Gastrocnemius medialis (tissue), 4 donors: ENCODE results near the gene SEC23A. TPM values are rescaled to one million over a fixed set of nuclear protein-coding genes. Genes with fewer than 3 reads are reported as not detected.
"Not testable (repeated sequence)": the region's sequence is repeated elsewhere in the genome, so short reads cannot be mapped to it uniquely, and the experiment has no call there.

Experiments
- ATAC-seq, 2 donors: fragments of 150-250 bp; one replicate each; pipeline ENCODE4 v1.9.1; 2016
- DNase-seq, 2 donors: peaks; one replicate each; pipeline ENCODE4 v3.0.0-alpha.2; 2019
- H3K27ac ChIP-seq, 4 donors: fragments of 200-600 bp; sonication (generic); 1 replicate in 1 of 4; 2 replicates in 3 of 4; pipeline ENCODE4 v1.5.1; 2016 to 2018; ENCODE audit warnings: mild to moderate bottlenecking in 2 of 4, moderate library complexity in 1 of 4
- H3K27me3 ChIP-seq, 3 donors: fragments of 200-600 bp; sonication (generic) in 2 of 3; 1 replicate in 1 of 3; 2 replicates in 2 of 3; pipeline versions ENCODE4 v1.5.1 to v1.6.0; 2016 to 2019; ENCODE audit warnings: mild to moderate bottlenecking in 1 of 3, moderate library complexity in 1 of 3
- H3K36me3 ChIP-seq, 2 donors: fragments of 200-600 bp; sonication (generic) in 1 of 2; one replicate each; pipeline ENCODE4 v1.5.1; 2017 to 2018
- H3K4me1 ChIP-seq, 2 donors: fragments of 200-600 bp; sonication (generic) in 1 of 2; one replicate each; pipeline ENCODE4 v1.5.1; 2016 to 2017; ENCODE audit warnings: mild to moderate bottlenecking in 2 of 2
- H3K4me3 ChIP-seq, 4 donors: fragments of 200-600 bp; sonication (generic) in 3 of 4; 1 replicate in 1 of 4; 2 replicates in 3 of 4; pipeline ENCODE4 v1.5.1; 2016 to 2019; ENCODE audit warnings: mild to moderate bottlenecking in 2 of 4
- H3K9me3 ChIP-seq, 3 donors: fragments of 200-600 bp; sonication (generic) in 2 of 3; 1 replicate in 1 of 3; 2 replicates in 2 of 3; pipeline ENCODE4 v1.5.1; 2016 to 2019
- CTCF ChIP-seq, 5 experiments: fragments of 450-650 bp in 3 of 5; fragments of 200-600 bp in 2 of 5; sonication (generic) in 2 of 5; IDR thresholded peaks in 4 of 5; conservative IDR thresholded peaks in 1 of 5; 1 replicate in 4 of 5; 2 replicates in 1 of 5; pipeline ENCODE4 v1.5.1; 2016 to 2019; ENCODE audit warnings: antibody characterized with exemption in 5 of 5, mild to moderate bottlenecking in 3 of 5, moderate library complexity in 3 of 5
- POLR2A ChIP-seq, 2 donors: fragments of 450-650 bp; IDR thresholded peaks; one replicate each; pipeline ENCODE4 v1.6.1; 2017; ENCODE audit warnings: antibody characterized with exemption in 2 of 2, mild to moderate bottlenecking in 2 of 2, moderate library complexity in 2 of 2
- in situ Hi-C, 4 donors: fragments of 200-750 bp; cut with MboI; loops; one replicate each; pipeline versions ENCODE4 v1.15.0 to v1.8.0; 2017; ENCODE audit warnings: low sequenced_read_pairs in 4 of 4
- intact Hi-C: fragments of 100-400 bp; cut with DNase I; formaldehyde crosslinking; loops from one replicate; pipeline ENCODE4 v1.15.1; 2023; ENCODE audit warnings: low total_unique reads
- total RNA-seq, 4 donors: library from RNA; depleted of rRNA; stranded (reverse); fragments of >200 nt; gene quantifications; one replicate each; pipeline versions ENCODE4 v1.1.0 to v1.2.3, GENCODE V29; 2016

The SEC23A gene
- total RNA-seq, 4 donors from 2014 or later: 79.9 to 183 (median 93.9) TPM

GRCh38 chr14:39102265-39102968 is 618 bp downstream of the SEC23A start:
- TF ChIP-seq CTCF (IDR thresholded peaks at IDR 0.05 in 4 of 5, conservative IDR thresholded peaks at IDR 0.05 in 1 of 5): no peak
- no peak for TF ChIP-seq POLR2A (IDR thresholded peaks at IDR 0.05)
- H3K4me1 ChIP-seq: peaks cover 10 to 23% of the 10 kb centered on the region in 2 donors
- H3K9me3 ChIP-seq: no peaks in the 10 kb centered on the region
- intact Hi-C loops: loop anchor here (2.0 kb wide), 2 partner anchors 266 to 330 kb away; partner anchors contain the start of gene FBXO33
- H3K27ac ChIP-seq: peak overlapping the region; percentile 84 to 97 (median 95)
- peak in 1 of 2 donors; percentile 17 for DNase-seq
- in situ Hi-C loops: no loop called here
- H3K36me3 ChIP-seq: no peaks in the 10 kb centered on the region
- peak overlapping the region; percentile 69 to 88 (median 77) for H3K4me3 ChIP-seq
- no peaks in the 10 kb centered on the region for H3K27me3 ChIP-seq
- ATAC-seq: peak; percentile 35 to 48

- no peak overlapping the region for H3K27ac ChIP-seq
- in situ Hi-C loops: no loop called here
- TF ChIP-seq POLR2A (IDR thresholded peaks at IDR 0.05) (no peak), CTCF (IDR thresholded peaks at IDR 0.05 in 4 of 5, conservative IDR thresholded peaks at IDR 0.05 in 1 of 5) (no peak)
- H3K4me1 ChIP-seq: peaks cover 12 to 23% of the 10 kb centered on the region in 2 donors
- ATAC-seq (no peak), DNase-seq (no peak)
- intact Hi-C loops: no loop called here
- no peak overlapping the region for H3K4me3 ChIP-seq
- no peaks in the 10 kb centered on the region for H3K9me3 ChIP-seq
- H3K36me3 ChIP-seq: peaks cover 0 to 18% of the 10 kb centered on the region in 2 donors
- no peaks in the 10 kb centered on the region for H3K27me3 ChIP-seq
Observed at GRCh38 chr14:39099748-39100147, 3.3 kb downstream of the SEC23A start.

GRCh38 chr14:39099215-39099614 is 3.8 kb downstream of the SEC23A start:
- ATAC-seq, intact Hi-C loops, H3K9me3 ChIP-seq, DNase-seq, H3K27ac ChIP-seq, H3K4me3 ChIP-seq, in situ Hi-C loops, H3K27me3 ChIP-seq: not testable (repeated sequence)
- Histone ChIP-seq H3K36me3 (peaks cover 0 to 22% of the 10 kb centered on the region in 2 donors), H3K4me1 (peaks cover 11 to 20% of the 10 kb centered on the region in 2 donors)

- no peak for TF ChIP-seq POLR2A (IDR thresholded peaks at IDR 0.05)
- TF ChIP-seq CTCF (IDR thresholded peaks at IDR 0.05 in 4 of 5, conservative IDR thresholded peaks at IDR 0.05 in 1 of 5): no peak
Observed at GRCh38 chr14:39097159-39097558, 5.9 kb downstream of the SEC23A start.

GRCh38 chr14:39094515-39094914 is 8.5 kb downstream of the SEC23A start:
- no peaks in the 10 kb centered on the region for H3K27me3 ChIP-seq
- DNase-seq (no peak), ATAC-seq (no peak)
- TF ChIP-seq CTCF (IDR thresholded peaks at IDR 0.05 in 4 of 5, conservative IDR thresholded peaks at IDR 0.05 in 1 of 5) (no peak), POLR2A (IDR thresholded peaks at IDR 0.05) (no peak)
- H3K36me3 ChIP-seq: peaks cover 0 to 66% of the 10 kb centered on the region in 2 donors
- intact Hi-C loops: no loop called here
- peaks cover 1 to 6% of the 10 kb centered on the region in 2 donors for H3K4me1 ChIP-seq
- no peaks in the 10 kb centered on the region for H3K9me3 ChIP-seq
- in situ Hi-C loops: no loop called here
- no peak overlapping the region for H3K4me3 ChIP-seq
- H3K27ac ChIP-seq: no peak overlapping the region

More at GRCh38 chr14:39097159-39097558, 5.9 kb downstream of the SEC23A start:
- in situ Hi-C loops (no loop called here), intact Hi-C loops (no loop called here)
- ATAC-seq (no peak), DNase-seq (no peak)
- Histone ChIP-seq H3K27ac (no peak overlapping the region), H3K4me3 (no peak overlapping the region), H3K4me1 (peaks cover 6 to 13% of the 10 kb centered on the region in 2 donors), H3K36me3 (peaks cover 0 to 40% of the 10 kb centered on the region in 2 donors), H3K27me3 (no peaks in the 10 kb centered on the region), H3K9me3 (no peaks in the 10 kb centered on the region)
